NCI-H187 treated with DMSO at 0.1 percent for 48 hours (cell line): Measurements from ENCODE around the gene NFKBIE.

ENCODE experiments used
- DNase-seq: peaks from one replicate; lab custom pipeline; 2025; lab: John Stamatoyannopoulos, UW

Gene NFKBIE

DNA sequence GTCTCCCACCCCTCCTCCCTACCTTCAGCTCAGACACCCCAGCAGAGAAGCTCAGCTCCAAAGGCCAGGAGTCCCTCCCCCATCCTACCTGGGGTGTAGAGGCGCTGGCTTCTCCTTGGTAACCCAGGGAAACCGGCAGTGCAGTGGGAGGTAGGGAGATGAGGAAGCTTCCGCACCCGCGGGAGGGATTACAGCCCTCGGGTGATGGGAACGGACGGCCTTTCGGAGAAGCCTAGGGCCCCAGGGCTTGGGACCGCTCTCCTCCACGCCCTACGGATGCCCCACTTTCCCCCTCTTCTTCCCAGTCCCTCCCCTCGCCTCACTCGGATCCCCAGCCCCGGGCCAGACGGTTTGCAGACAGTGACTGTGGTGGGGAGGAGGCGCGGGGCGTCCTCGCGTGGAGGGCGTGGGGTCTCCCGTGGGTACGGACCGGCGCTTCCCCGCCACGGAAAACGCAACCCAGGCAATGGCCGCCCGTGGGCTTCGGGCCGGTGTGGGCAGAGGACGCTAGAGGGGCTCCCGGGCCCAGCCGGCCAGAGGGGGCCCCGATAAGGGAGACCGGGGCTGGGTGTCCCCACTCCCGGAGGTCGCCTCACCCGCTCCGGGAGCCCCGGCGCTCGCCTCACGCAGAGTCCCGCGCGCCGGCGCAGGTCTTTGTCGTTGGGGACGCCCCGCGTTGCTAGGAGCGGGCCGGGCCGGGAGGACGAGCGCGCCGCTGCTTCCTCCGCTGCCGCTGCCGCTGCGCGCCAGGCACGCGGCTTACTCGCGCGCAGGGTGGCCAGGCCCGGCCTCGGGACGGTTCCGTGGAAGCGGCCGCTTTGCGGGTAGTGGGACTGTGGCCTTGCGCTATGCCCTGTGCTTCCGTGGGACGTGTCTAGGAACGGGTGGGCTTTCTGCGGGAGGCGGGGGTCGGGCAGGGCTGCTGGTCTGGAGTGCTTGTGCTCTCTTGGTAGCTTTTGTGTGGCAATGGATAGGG lies 32.0 kb upstream of the NFKBIE start:
- no peak for DNase-seq

DNA sequence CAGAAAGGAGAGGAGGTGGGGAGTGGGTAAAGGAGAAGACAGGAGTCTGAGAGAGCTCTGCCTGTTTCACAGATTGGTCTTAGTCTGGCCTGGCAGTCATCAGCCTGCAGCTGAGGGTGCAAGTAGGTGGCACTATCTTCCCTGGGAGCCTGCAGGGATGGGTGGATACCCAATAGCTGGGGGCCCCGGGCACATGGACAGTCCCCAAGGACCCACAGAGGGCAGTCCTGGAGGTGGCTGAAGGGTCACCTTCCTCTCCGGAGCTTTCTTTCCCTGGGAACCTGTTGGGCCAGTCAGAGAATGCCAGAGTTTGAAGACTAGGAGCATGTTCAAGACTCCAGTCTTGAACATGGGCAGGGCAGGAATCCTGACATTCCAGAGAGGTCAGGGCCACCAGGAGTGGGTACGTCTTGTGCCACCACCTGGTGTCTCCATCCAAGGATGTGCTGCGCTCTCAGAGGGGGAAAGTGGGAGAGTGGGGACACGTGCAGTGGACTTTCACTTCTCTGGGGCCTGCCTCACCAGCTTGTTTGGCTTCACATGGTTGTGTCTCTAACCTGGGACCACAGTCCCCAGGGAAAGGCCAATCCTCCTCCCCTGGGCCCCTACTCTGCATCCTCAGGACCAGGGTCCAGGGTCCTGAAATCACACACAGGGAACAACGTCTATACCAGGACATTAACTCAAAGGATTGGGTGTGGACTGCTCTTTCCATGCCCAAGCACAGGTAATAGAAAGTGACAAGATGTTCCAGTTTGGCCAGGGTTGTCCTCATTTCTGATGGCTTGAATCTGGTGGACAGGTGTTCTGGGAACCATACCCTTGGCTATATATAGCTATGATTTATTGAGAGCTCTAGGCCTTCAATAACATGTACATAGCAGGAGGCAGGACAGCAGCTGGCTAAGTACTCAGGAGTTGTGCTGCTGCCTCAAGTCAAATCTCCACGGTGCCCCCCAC lies 29.8 kb upstream of the NFKBIE start:
- no peak for DNase-seq

DNA sequence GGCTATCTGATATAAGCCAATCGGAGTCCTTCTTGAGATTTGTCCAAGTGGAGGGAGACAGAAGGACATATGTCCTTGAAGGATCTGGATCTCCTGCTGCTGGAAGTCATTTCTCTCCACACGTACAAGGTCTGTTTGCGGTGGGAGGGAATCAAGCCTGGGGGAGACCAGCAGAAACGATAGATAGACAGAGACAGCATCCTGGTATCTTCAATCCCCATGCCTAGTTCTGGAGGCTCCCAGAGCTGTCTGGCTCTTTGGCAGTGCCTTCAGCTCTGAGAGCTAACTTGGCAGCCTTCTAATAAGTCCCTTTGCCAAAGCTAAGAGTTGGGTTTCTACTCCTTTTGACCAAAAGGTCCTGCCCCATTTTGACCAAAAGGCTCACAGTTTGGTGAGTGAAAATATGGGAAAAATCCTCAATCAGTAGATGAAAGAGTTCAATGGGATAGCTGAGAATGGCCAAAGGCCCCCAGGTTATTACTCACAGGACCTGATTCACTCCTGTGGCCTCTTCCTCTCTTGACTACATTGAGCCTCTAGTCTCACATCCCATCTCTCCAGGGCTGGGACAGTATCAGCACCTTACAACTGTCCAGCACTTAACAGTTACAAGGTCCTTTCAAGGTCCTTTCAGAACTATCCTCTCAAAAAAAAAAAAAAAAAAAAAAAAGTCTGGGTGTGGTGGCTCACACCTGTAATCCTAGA lies 27.5 kb upstream of the NFKBIE start:
- DNase-seq = no peak

DNA sequence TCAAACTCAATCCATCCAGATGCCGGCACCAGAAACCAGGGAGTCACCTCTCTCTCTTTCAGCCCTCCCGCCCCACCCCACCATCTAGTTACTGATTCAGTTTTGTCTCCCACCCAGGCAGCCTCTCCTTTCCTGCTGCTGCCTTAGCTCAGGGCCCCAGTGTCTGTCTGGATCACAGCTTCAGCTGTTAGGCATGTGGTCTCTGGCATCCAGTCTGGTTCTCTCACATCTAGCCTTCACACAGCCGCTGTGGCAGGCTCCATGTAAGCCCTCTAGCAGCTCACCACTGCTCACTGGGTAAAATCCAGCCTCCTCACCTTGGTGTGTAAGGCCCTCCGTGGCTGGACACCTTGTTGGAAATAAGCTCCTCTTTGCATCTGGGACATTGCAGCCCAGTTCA lies 26.5 kb upstream of the NFKBIE start:
- no peak for DNase-seq

DNA sequence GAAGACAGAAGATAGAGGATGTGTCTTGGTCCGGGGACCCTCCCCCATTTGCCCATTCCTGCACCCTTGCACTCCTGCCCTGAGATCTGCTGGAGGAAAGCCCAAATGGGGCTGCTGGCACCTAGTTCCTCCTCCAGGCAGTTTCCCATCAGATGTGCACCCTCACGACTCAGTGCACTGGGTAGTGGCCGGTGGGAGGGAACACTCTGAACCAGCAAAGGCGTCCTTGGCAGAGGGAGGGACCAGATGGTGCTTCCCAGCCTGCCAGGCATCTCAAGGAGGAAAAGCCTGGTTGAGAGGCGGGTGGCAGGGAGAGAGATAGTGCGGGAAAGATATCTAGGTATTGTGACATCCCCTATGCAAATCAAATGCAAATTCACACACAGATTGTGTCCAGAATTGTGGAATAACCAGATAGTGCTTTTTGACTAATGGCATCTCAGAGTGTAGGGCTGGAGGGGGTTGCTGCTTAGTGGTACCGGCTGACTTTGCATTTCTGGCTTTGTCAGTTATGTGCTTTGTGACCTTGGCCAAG lies 24.4 kb upstream of the NFKBIE start:
- DNase-seq = no peak

DNA sequence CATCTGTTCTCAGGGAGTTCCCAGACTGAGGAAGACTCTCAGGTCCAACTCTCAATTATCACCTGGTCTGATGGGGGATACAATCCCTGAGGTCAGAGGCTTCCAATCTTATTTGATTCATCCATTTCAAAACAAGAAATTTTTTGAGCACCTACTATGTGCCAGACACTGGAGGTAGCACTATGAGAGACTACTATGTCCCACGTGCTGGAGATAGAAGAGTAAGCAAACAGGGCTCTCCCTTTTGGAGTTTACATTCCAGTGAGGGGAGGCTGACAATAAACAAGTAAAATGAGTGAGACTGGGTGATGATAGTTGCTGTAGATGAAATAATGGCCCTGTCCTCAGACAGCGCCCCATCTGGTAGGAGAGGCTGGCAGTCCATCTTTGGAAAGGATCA lies 21.4 kb upstream of the NFKBIE start:
- DNase-seq = no peak

DNA sequence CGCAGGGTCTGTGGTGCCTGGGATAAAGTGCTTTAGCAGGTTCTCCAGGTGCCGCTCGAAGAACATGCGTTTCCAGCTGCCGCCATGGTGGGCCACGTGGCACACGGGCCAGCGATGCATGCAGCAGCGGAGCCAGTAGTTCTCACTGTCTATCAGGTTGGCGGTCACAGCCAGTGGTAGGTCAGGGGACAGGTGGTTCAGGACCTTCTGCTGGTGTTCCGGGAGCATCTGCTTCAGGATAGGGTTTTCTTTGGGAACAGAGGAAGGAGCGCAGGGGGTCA lies 20.9 kb upstream of the NFKBIE start:
- DNase-seq = no peak

DNA sequence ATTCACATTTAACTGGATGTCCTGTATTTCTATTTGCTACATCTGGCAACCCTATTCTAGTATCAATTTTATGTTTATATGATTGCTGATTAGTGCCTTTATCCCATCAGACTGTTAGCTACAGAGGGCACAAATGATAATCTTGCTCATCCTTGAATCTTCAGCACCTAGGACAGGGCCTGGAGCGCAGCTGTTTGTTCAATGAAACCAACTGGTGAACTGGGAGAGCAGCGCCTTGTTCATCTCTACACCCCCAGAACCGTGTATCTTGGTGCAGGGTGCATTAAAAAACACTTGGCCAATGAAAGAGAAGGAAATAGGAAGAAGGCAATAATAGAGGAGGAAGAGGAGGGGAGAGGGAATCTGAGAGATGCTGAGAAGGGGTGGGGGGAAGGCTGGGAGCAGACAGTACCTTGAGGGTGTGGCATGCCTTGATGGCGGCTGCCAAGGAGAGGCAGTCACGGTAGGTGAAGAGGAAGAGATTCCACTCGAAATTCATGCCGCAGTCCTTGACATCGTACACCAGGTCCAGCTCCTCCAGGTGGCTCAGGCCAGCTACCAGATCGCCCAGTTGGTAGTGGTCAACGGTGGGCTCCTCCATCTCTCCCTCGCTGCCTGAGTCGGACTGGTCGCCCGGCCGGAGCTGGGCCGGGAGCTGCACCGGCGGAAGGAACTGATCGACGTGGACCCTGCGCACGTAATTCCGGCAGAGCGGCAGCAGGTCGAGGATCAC lies 20.4 kb upstream of the NFKBIE start:
- DNase-seq = no peak

DNA sequence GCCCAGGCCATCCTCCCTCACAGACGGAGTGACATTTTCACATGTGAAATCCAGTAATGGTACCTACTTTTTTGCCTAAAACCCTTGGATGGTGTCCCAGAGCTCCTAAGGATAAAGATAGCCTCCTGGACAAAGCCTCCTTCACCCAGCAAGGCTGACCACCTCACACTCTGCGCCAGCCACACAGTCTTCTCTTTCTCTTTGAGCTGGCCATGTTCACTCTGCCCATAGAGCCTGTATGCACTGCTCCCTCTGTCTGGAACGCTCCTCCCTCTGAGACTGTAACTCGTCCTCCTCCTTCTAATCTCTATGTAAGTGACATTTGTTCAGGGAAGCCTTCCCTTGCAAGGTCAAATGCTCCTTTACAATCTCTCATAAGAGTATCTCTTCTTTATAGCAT lies 19.5 kb upstream of the NFKBIE start:
- DNase-seq = no peak

DNA sequence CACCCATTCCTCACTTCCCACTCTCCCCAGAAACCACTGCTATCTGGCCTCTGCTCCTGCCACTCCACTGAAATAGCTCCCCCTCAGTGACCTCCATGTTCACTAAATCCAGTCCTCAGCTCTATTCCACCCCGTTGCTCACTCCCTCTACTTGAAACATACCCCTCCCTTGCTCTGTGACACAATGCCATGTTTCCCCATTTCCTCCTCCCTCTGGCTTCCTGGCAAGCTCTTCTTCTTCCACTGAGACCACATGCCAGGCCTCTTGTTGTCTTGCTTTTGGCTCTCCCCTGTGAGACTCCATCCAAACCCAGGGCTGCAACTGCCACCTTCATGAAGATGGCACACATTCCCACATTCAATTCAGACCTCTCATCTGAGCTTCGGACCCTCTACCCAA lies 18.8 kb upstream of the NFKBIE start:
- DNase-seq = no peak

DNA sequence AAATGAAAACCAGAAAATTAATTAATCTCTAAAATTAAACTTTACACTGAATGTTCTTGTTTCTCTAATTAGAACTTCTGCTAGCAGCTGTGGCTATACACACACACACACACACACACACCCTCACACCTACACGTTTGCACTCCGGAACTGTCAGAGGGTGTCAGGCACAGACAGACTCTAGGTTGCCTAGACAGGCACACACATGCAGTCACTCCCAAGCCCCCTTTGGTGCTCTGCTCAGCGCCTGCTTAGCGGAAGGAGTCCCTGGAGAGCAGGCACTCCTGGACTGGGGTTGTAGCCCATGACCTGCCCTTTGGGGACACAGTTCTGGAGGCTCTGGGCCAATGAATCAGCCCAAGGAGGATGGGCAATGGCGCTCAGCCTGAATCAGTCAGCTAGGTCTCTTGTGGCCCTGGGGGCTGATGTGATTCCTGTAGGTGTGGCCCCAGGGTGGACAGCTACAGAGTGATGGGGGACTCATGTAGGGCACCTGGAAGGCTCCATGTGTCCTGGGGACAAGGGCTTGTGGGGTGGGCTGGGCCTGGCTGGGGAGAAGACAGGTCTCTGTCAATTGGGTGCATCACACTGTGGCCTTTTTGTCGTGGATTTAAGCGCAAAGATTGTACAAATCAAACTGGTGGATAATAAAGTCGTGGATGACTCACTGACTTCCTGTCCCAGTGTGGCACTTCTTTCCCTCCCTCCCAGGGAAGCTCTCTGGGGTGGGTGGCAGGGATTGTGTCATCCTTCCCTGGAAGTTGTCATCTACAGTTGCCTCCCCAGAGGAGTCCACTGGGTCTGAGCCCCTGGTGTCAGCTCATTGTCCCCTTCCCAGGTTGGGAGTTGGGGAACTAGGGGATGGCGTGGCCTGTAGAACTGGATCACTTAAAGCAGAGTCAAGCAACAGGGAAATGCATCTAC lies 13.7 kb upstream of the NFKBIE start:
- DNase-seq = no peak

DNA sequence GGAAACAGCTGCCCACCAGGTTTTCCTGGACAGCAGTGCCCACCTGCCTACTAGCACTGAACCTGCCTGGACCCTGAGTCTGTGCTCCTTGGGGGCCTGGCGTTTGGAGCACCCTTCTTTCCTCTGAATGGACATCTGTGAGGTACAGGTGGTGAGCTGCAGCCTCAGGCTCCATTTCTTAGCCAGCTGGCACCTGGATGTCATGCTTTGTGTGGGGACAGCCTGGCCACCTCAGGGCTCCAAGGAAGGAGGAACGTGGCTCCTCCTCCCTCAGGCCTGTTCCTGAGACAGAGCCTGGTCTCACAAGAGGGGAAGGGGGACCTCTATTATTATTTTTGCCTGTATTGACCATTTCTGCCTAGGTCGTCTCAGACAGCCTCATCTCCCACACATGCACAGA lies 13.0 kb upstream of the NFKBIE start:
- DNase-seq = no peak

DNA sequence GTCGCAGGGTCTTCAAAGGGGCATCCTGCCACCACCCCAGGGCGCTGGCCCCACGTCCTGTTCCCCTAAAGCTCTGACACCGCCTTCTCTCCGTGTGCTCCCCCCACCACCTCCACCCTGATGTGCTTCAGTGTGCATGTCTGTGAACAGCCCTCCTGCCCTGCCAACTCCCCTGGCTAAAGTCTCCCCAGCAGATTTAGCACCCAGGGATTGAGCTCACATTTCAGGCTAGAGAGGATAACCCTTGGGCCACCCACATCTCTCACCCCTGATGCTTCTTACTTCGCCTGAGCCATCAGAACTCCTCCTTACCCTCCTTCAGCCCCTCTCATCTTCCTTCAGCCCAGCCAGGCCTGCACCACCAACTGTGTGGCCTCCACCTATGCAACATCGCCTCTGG lies 12.4 kb upstream of the NFKBIE start:
- no peak for DNase-seq

DNA sequence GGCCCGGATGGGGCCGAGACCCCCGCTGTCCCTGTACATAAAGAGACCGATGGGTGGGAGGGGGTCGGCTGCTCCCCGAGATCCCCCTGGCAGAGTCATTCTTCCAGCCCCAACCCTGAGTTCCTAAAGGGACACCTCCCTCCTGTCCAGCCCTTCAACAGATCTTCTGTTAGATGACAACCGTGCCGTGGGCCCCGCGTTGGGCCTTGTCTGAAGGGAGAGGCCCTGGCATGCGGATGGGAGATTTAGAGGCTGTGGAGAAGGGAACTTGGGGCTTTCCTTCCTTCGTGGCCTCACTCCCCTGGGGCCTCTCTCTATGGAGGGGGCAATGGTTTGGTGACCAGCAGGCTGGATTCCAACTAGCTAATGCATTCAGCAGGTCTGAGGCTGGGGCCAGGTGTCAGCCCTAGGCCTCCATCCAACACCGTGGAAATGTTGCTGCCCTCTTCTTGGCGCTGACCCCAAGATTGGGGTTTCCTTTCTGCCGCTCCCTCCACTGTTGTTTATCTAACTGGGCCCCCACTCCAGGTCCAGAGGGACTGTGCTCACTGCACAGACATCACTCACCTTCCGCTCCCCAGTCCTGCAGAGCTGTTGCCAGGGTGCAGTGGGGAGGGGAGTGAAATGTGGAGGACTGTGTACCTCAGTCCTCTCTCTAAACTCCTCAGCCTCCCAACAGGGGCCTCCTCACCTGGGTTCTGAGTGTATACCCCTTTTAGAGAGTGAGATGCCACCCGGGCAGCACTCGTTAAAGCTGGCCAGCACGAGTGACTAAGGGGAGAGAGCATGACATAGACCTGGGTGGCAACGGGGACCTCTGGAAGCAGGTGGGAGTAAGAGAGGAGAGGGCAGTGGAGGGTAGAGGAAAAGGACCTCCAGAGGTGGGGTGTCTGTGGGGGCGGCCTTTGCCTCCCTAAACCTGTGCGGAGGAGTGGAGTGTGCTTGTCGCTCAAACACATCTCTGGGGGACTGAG lies 11.6 kb upstream of the NFKBIE start:
- DNase-seq = no peak

DNA sequence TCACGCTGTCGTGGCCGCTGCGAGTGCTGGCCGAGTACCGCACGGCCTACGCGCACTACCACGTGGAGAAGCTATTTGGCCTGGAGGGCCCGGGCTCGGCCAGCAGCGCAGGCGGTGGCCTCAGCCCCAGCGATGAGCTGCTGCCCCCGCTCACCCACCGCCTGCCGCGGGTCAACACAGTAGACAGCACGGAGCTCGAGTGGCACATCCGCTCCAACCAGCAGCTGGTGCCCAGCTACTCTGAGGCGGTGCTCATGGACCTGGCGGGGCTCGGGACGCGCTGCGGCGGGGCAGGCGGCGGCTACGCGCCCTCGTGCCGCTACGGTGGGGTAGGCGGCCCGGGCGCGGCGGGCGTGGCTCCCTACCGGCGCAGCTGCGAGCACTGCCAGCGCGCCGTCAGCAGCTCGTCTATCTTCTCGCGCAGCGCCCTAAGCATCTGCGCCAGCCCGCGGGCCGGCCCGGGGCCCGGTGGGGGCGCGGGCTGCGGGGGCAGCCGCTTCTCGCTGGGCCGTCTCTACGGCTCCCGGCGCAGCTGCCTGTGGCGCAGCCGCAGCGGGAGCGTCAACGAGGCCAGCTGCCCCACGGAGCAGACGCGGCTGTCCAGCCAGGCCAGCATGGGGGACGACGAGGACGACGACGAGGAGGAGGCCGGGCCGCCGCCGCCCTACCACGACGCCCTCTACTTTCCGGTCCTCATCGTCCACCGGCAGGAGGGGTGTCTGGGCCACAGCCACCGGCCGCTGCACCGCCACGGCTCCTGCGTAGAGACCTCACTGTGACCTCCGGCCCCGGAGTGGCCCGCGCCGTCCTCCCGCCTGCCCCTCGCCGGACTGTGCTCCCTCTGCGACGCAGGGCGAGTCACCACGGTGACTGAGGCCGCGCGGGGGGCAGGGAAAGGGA lies 10.6 kb upstream of the NFKBIE start:
- DNase-seq = no peak

DNA sequence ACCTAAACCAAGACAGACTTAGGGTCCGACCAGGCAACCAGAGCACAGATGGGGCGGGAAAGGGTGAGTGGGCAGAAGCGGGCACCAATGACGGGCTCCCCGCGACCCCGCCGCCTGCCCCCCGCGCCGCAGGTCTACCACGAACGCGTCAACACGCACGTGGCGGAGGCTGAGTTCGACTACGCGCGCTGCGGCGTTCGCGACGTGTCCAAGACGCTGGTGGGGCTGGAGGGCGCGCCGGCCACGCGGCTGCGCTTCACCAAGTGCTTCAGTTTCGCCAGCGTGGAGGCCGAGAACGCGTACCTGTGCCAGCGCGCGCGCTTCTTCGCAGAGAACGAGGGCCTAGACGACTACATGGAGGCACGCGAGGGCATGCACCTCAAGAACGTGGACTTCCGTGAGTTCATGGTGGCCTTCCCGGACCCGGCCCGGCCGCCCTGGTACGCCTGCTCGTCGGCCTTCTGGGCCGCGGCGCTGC lies 10.0 kb upstream of the NFKBIE start:
- DNase-seq = no peak

DNA sequence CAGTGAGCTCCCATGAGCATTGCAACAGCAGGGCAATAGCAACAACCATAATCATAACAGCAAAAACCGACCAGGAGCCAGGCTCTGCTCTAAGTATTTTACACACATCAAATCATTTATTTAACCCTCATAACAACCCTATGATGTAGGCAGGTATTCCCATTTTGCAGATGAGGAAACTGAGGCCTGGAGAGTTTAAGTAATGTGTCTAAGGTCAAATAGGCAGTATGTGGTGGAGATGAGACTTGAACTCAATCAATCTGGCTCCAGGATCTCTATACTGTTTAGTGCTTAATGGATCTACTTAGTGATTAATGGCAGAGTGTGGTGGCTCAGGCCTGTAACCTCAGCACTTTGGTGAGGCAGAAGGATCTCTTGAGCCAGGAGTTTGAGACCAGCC lies 8.3 kb upstream of the NFKBIE start:
- no peak for DNase-seq

DNA sequence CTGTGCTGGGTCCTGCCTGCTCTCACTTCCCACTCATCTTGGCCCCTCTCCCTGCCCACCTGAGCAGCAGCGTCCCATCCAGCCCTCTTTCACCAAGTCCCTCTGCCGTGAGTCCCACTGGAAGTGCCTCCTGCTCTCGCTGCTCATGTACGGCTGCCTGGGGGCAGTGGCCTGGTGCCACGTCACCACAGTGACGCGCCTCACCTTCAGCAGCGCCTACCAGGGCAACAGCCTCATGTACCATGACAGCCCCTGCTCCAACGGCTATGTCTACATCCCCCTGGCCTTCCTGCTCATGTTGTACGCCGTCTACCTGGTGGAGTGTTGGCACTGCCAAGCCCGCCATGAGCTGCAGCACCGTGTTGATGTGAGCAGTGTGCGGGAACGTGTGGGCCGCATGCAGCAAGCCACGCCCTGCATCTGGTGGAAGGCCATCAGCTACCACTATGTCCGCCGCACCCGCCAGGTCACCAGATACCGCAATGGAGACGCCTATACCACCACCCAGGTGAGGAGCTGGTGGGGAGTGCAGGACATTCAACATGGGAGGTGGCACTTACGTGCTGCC lies 7.7 kb upstream of the NFKBIE start:
- DNase-seq = no peak
